IMR-90 (cell line): ENCODE data around the gene EHBP1. TPM values are rescaled to one million over a fixed set of nuclear protein-coding genes. Genes with fewer than 3 reads are reported as not detected.

Experiments used
- ATAC-seq: fragments of 200-7000 bp; cut with Tn5 transposase; 2 replicates; pipeline ENCODE4 v1.9.1; 2020; ENCODE audit warnings: low read depth, mild to moderate bottlenecking, moderate library complexity
- BruUV-seq: library from RNA; stranded (reverse); fragments of 400-500 nt; replicated peaks from 2 replicates; lab custom pipeline; 2021; lab: Mats Ljungman, UMichigan
- CTCF ChIA-PET: fragments of 300-600 bp; formaldehyde crosslinking; extraction: SDS; loops from one replicate; lab custom pipeline; 2021; ENCODE audit warnings: antibody characterized with exemption; lab: Yijun Ruan, JAX
- POLR2A ChIA-PET: fragments of 300-600 bp; sonication (Branson Sonifier 250); formaldehyde crosslinking; loops from one replicate; lab custom pipeline; 2022; ENCODE audit warnings: antibody characterized with exemption; ENCODE audit not compliant: unreplicated experiment; lab: Charles Lee
- DNase-seq: peaks from one replicate; pipeline ENCODE4 v3.0.0; 2013
- H2AFZ ChIP-seq: replicated peaks from 2 replicates; pipeline ENCODE3; 2013; ENCODE audit warnings: low read length, mild to moderate bottlenecking; ENCODE audit not compliant: poor library complexity
- H2AK5ac ChIP-seq: 2 replicates; pipeline ENCODE4 v1.6.1; 2013; ENCODE audit warnings: low read depth, low read length, inconsistent platforms
- H2AK9ac ChIP-seq: replicated peaks from 2 replicates; pipeline ENCODE3; 2013; ENCODE audit warnings: mild to moderate bottlenecking, low read depth, low read length, moderate library complexity; ENCODE audit not compliant: poor library complexity
- H2BK120ac ChIP-seq: 2 replicates; pipeline ENCODE4 v1.6.1; 2013; ENCODE audit warnings: low read depth, low read length, inconsistent platforms
- H2BK15ac ChIP-seq: 3 replicates; pipeline ENCODE4 v1.6.1; 2013; ENCODE audit warnings: low read depth, low read length, inconsistent platforms
- H2BK20ac ChIP-seq: 2 replicates; pipeline ENCODE4 v1.6.1; 2013; ENCODE audit warnings: low read depth, mild to moderate bottlenecking, inconsistent platforms, low read length, moderate library complexity
- H2BK5ac ChIP-seq: 2 replicates; pipeline ENCODE4 v1.6.1; 2013; ENCODE audit warnings: mild to moderate bottlenecking, low read depth, low read length, inconsistent platforms; ENCODE audit not compliant: poor library complexity, severe bottlenecking
- H3K14ac ChIP-seq: replicated peaks from 2 replicates; pipeline ENCODE4 v1.6.1; 2013; ENCODE audit warnings: low read depth, low read length, inconsistent platforms
- H3K18ac ChIP-seq: 2 replicates; pipeline ENCODE4 v1.6.1; 2013; ENCODE audit warnings: low read depth, low read length, control low read depth
- H3K23ac ChIP-seq: 2 replicates; pipeline ENCODE4 v1.6.1; 2013; ENCODE audit warnings: low read depth, low read length, inconsistent platforms
- H3K27ac ChIP-seq: 2 replicates; pipeline ENCODE4 v1.5.1; 2013; ENCODE audit warnings: mild to moderate bottlenecking, control low read depth, low read length; ENCODE audit not compliant: insufficient read depth
- H3K27me3 ChIP-seq: 2 replicates; pipeline ENCODE4 v1.6.1; 2013; ENCODE audit warnings: low read length; ENCODE audit not compliant: control insufficient read depth, insufficient read depth
- H3K36me3 ChIP-seq: 2 replicates; pipeline ENCODE4 v1.6.1; 2013; ENCODE audit warnings: low read length, mixed read lengths; ENCODE audit not compliant: control insufficient read depth, insufficient read depth
- H3K4ac ChIP-seq: 2 replicates; pipeline ENCODE4 v1.6.1; 2013; ENCODE audit warnings: low read depth, low read length, inconsistent platforms
- H3K4me1 ChIP-seq: 2 replicates; pipeline ENCODE4 v1.6.1; 2013; ENCODE audit warnings: low read length, mixed read lengths; ENCODE audit not compliant: control insufficient read depth, insufficient read depth
- H3K4me2 ChIP-seq: 2 replicates; pipeline ENCODE4 v1.6.1; 2013; ENCODE audit warnings: low read depth, mild to moderate bottlenecking, control low read depth, low read length, moderate library complexity
- H3K4me3 ChIP-seq: 2 replicates; pipeline ENCODE4 v1.5.1; 2013; ENCODE audit warnings: low read depth, mild to moderate bottlenecking, control low read depth, low read length, moderate library complexity; ENCODE audit not compliant: insufficient read depth
- H3K56ac ChIP-seq: 2 replicates; pipeline ENCODE4 v1.6.1; 2013; ENCODE audit warnings: low read length, inconsistent platforms; ENCODE audit not compliant: insufficient read depth; ENCODE audit errors: extremely low read depth
- H3K79me1 ChIP-seq, 2 experiments: 2 replicates each; pipeline ENCODE4 v1.6.1; 2013; ENCODE audit warnings: low read length in 2 of 2, inconsistent platforms in 1 of 2, low read depth in 1 of 2
- H3K9ac ChIP-seq: 2 replicates; pipeline ENCODE4 v1.6.1; 2013; ENCODE audit warnings: low read depth, low read length, control low read depth
- H3K9me1 ChIP-seq: 2 replicates; pipeline ENCODE4 v1.6.1; 2013; ENCODE audit warnings: low read length, inconsistent platforms; ENCODE audit not compliant: insufficient read depth
- H3K9me3 ChIP-seq: 2 replicates; pipeline ENCODE4 v1.6.1; 2013; ENCODE audit warnings: low read length; ENCODE audit not compliant: control insufficient read depth, insufficient read depth
- H4K20me1 ChIP-seq: 2 replicates; pipeline ENCODE4 v1.6.1; 2013; ENCODE audit warnings: low read length, inconsistent platforms; ENCODE audit not compliant: insufficient read depth
- H4K5ac ChIP-seq: 2 replicates; pipeline ENCODE4 v1.6.1; 2013; ENCODE audit warnings: mild to moderate bottlenecking, low read depth, low read length, control low read depth
- H4K8ac ChIP-seq, 2 experiments: 2 replicates each; pipeline ENCODE4 v1.6.1; 2013; ENCODE audit warnings: low read depth in 2 of 2, low read length in 2 of 2, control low read depth in 1 of 2, inconsistent platforms in 1 of 2
- H4K91ac ChIP-seq: 2 replicates; pipeline ENCODE4 v1.6.1; 2013; ENCODE audit warnings: low read depth, low read length, inconsistent platforms; ENCODE audit not compliant: insufficient read depth
- CEBPB ChIP-seq: IDR thresholded peaks from 2 replicates; pipeline ENCODE4 v1.6.1; 2012; ENCODE audit warnings: low read depth, low read length, improper control_type of control experiment
- CHD1 ChIP-seq: IDR thresholded peaks from 2 replicates; pipeline ENCODE4 v1.6.1; 2012; ENCODE audit warnings: low read depth, low read length, improper control_type of control experiment
- RFX5 ChIP-seq: IDR thresholded peaks from 2 replicates; pipeline ENCODE4 v1.8.0; 2012; ENCODE audit warnings: low read depth, mild to moderate bottlenecking, low read length, moderate library complexity
- WGBS, 2 experiments: methylation state at CpG; one replicate each; pipeline versions ENCODE4 v1.1.5 to v1.1.7; 2013; ENCODE audit warnings: missing lambda C conversion rate in 2 of 2; ENCODE audit not compliant: insufficient read length in 1 of 2; ENCODE audit errors: extremely low coverage in 2 of 2; 5-methylcytosine and 5-hydroxymethylcytosine counted together
- dilution Hi-C: fragments of 300-500 bp; cut with HindIII; formaldehyde crosslinking; loops from one replicate; pipeline ENCODE4 v1.14.3; 2018; ENCODE audit warnings: low sequenced_read_pairs; ENCODE audit not compliant: unreplicated experiment
- in situ Hi-C: fragments of 300-500 bp; cut with MboI; formaldehyde crosslinking; loops from 3 replicates; pipeline ENCODE4 v1.14.3; 2019; ENCODE audit warnings: low sequenced_read_pairs, inconsistent platforms, mixed read lengths
- intact Hi-C: fragments of 100-400 bp; cut with micrococcal nuclease; formaldehyde crosslinking; loops from 2 replicates; pipeline ENCODE4 v1.10.0; 2022
- polyA plus RNA-seq, 3 experiments: library from polyadenylated mRNA; depleted of rRNA; stranded (reverse); fragments of >200 nt; gene quantifications; 2 replicates each; pipeline ENCODE4 v1.2.3, GENCODE V29; 2012; ENCODE audit warnings: low replicate concordance in 1 of 3
- total RNA-seq: library from RNA; depleted of rRNA; stranded (reverse); fragments of >200 nt; gene quantifications from 2 replicates; pipeline ENCODE4 v1.2.3, GENCODE V29; 2012

Gene EHBP1
- total and polyA plus RNA-seq, 2 of the 4 experiments (the other 2 are of a cell fraction), result 28.3 to 44.4 TPM

DNA sequence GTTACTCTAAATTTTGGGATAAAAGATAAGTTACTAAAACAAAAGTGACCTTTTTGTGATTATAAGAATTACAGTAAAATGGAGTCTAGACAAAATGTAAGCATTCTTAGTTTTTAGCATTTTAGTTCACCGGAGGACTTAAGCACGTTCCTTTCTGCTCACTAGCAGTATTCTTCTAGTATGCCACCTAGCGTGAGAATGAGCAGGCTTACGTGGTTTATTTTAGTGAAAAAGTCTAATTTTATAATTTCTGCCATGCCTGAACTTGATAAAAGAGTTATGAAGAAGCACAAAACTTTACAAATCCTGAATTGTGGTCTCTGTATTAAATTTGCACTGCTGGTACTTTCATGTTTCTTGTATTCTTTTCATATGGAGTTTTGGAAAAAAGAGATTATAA is 332.5 kb downstream of the EHBP1 start:
- Histone ChIP-seq H2BK20ac (no peak overlapping the region), H3K4me3 (no peak overlapping the region), H2AK5ac (no peak overlapping the region), H3K56ac (no peak overlapping the region), H3K9me3 (no peaks in the 10 kb centered on the region), H3K9ac (no peak overlapping the region), H3K36me3 (no peaks in the 10 kb centered on the region), H2AK9ac (no peak overlapping the region), H3K18ac (no peak overlapping the region), H3K79me1 (no peaks in the 10 kb centered on the region), H3K4ac (no peak overlapping the region), H4K8ac (no peak overlapping the region), H2BK15ac (no peak overlapping the region), H2AFZ (no peak overlapping the region), H3K14ac (no peak overlapping the region), H3K4me1 (no peaks in the 10 kb centered on the region), H3K23ac (no peak overlapping the region), H3K9me1 (peaks cover 3% of the 10 kb centered on the region; the same call in 1 of the 2 replicates), H4K20me1 (no peaks in the 10 kb centered on the region), H3K27me3 (no peaks in the 10 kb centered on the region), H2BK120ac (no peak overlapping the region), H4K5ac (no peak overlapping the region), H4K91ac (no peak overlapping the region), H3K4me2 (no peak overlapping the region), H3K27ac (no peak overlapping the region), H2BK5ac (no peak overlapping the region)
- in situ Hi-C loops, result loop anchor here (25.0 kb wide), 1 partner anchor 576 kb away; no protein-coding TSS in a partner anchor
- TF ChIP-seq CHD1 (no peak), RFX5 (no peak), CEBPB (no peak)
- no peak for DNase-seq
- ChIA-PET CTCF (no interaction called here), POLR2A (no interaction called here)
- intact Hi-C loops, result no loop called here
- no TSS peak for BruUV-seq
- ATAC-seq, result no peak
- dilution Hi-C loops, result no loop called here
- no CpG with 5 or more reads among the region's 4 CpGs for WGBS, 2 experiments
